ENCODE results near the gene RCL1. TPM values are rescaled to one million over a fixed set of nuclear protein-coding genes. Genes with fewer than 3 reads are reported as not detected.

RCL1 gene
- total RNA-seq, 1 donor from 2014 or later: 28.3 TPM

GRCh38 chr9:4860383-4860782 is 67.6 kb downstream of the RCL1 start:
- Histone ChIP-seq H3K27me3 (no peaks in the 10 kb centered on the region), H3K36me3 (peaks cover 6 to 22% of the 10 kb centered on the region in 2 donors), H3K4me3 (no peak overlapping the region), H3K27ac (no peak overlapping the region), H3K4me1 (peaks cover 15 to 56% of the 10 kb centered on the region in 2 donors), H3K9me3 (no peaks in the 10 kb centered on the region)
- intact Hi-C loops (cut with DNase I): no loop called here
- DNase-seq (ENCODE audit: low spot score in 2 of 2): no peak
- TF ChIP-seq CTCF (IDR thresholded peaks at IDR 0.05): no peak

- Histone ChIP-seq H3K27ac (no peak overlapping the region), H3K4me3 (no peak overlapping the region), H3K4me1 (peaks cover 15 to 50% of the 10 kb centered on the region in 2 donors), H3K9me3 (no peaks in the 10 kb centered on the region), H3K36me3 (peaks cover 6 to 22% of the 10 kb centered on the region in 2 donors), H3K27me3 (no peaks in the 10 kb centered on the region)
- no peak for TF ChIP-seq CTCF (IDR thresholded peaks at IDR 0.05)
- DNase-seq (ENCODE audit: low spot score in 2 of 2): no peak
- intact Hi-C loops (cut with DNase I): no loop called here
Measured at GRCh38 chr9:4861145-4861544, 68.4 kb downstream of the RCL1 start.

- Histone ChIP-seq H3K27me3 (no peaks in the 10 kb centered on the region), H3K9me3 (no peaks in the 10 kb centered on the region), H3K4me1 (peaks cover 10 to 50% of the 10 kb centered on the region in 2 donors), H3K4me3 (no peak overlapping the region), H3K27ac (peak overlapping the region in 1 of 2 donors; percentile 21), H3K36me3 (peaks cover 6 to 22% of the 10 kb centered on the region in 2 donors)
- no peak for DNase-seq (ENCODE audit: low spot score in 2 of 2)
- intact Hi-C loops (cut with DNase I): no loop called here
- TF ChIP-seq CTCF (IDR thresholded peaks at IDR 0.05): no peak
Measured at GRCh38 chr9:4861736-4862451, 69.2 kb downstream of the RCL1 start.

GRCh38 chr9:4862506-4863250 is 69.9 kb downstream of the RCL1 start:
- Histone ChIP-seq H3K27me3 (no peaks in the 10 kb centered on the region), H3K4me3 (no peak overlapping the region), H3K4me1 (peaks cover 10 to 46% of the 10 kb centered on the region in 2 donors), H3K36me3 (peaks cover 6 to 22% of the 10 kb centered on the region in 2 donors), H3K9me3 (no peaks in the 10 kb centered on the region), H3K27ac (peak overlapping the region in 1 of 2 donors; percentile 21)
- TF ChIP-seq CTCF (IDR thresholded peaks at IDR 0.05): no peak
- DNase-seq (ENCODE audit: low spot score in 2 of 2): no peak
- intact Hi-C loops (cut with DNase I): no loop called here

- Histone ChIP-seq H3K27me3 (no peaks in the 10 kb centered on the region), H3K4me3 (no peak overlapping the region), H3K36me3 (peaks cover 6 to 17% of the 10 kb centered on the region in 2 donors), H3K4me1 (peaks cover 10 to 46% of the 10 kb centered on the region in 2 donors), H3K9me3 (no peaks in the 10 kb centered on the region), H3K27ac (peak overlapping the region; percentile 55 to 75)
- TF ChIP-seq CTCF (IDR thresholded peaks at IDR 0.05): no peak
- intact Hi-C loops (cut with DNase I): no loop called here
- no peak for DNase-seq (ENCODE audit: low spot score in 2 of 2)
Measured at GRCh38 chr9:4864234-4864661, 71.5 kb downstream of the RCL1 start.
